H1 (cell line): Measurements from ENCODE around the gene MBD5. TPM values are rescaled to one million over a fixed set of nuclear protein-coding genes. Genes with fewer than 3 reads are reported as not detected.

Experiments used
- CTCF ChIA-PET: fragments of 300-600 bp; sonication (Branson Sonifier 250); formaldehyde crosslinking; loops from one replicate; lab custom pipeline; 2021; ENCODE audit not compliant: partially characterized antibody; lab: Charles Lee
- POLR2A ChIA-PET: fragments of 300-600 bp; sonication (Branson Sonifier 250); formaldehyde crosslinking; loops from one replicate; lab custom pipeline; 2021; ENCODE audit warnings: inconsistent platforms; ENCODE audit not compliant: partially characterized antibody; lab: Charles Lee
- DNase-seq, 2 experiments: peaks; one replicate each; pipeline versions ENCODE4 v3.0.0 to v3.0.0-alpha.2; 2010 to 2022; ENCODE audit warnings: low spot score in 2 of 2, low read depth in 1 of 2, mixed read lengths in 1 of 2
- FAIRE-seq: peaks from 2 replicates; lab custom pipeline; 2011; peaks lifted over from hg19 to GRCh38; lab: Jason Lieb, UNC
- H2AFZ ChIP-seq: 2 replicates; pipeline ENCODE4 v1.8.1; 2012; ENCODE audit warnings: low read length, inconsistent platforms
- H2AK5ac ChIP-seq: 2 replicates; pipeline ENCODE4 v1.6.1; 2013; ENCODE audit warnings: low read depth, low read length
- H2BK120ac ChIP-seq: replicated peaks from 2 replicates; pipeline ENCODE3; 2013; ENCODE audit warnings: low read depth, low read length, inconsistent platforms
- H2BK12ac ChIP-seq: 2 replicates; pipeline ENCODE4 v1.6.1; 2013; ENCODE audit warnings: low read depth, low read length
- H2BK15ac ChIP-seq: 2 replicates; pipeline ENCODE4 v1.6.1; 2013; ENCODE audit warnings: low read length
- H2BK20ac ChIP-seq: 2 replicates; pipeline ENCODE4 v1.6.1; 2013; ENCODE audit warnings: low read length
- H2BK5ac ChIP-seq: 2 replicates; pipeline ENCODE4 v1.6.1; 2013; ENCODE audit warnings: low read depth, low read length
- H3K14ac ChIP-seq: 2 replicates; pipeline ENCODE4 v1.6.1; 2013; ENCODE audit warnings: inconsistent platforms; ENCODE audit not compliant: insufficient read length
- H3K18ac ChIP-seq: 2 replicates; pipeline ENCODE4 v1.6.1; 2013; ENCODE audit warnings: low read length; ENCODE audit errors: extremely low read depth
- H3K23ac ChIP-seq: 2 replicates; pipeline ENCODE4 v1.6.1; 2013; ENCODE audit warnings: inconsistent platforms; ENCODE audit not compliant: insufficient read length
- H3K23me2 ChIP-seq: 2 replicates; pipeline ENCODE4 v1.6.1; 2013; ENCODE audit warnings: low read depth, low read length
- H3K27ac ChIP-seq: 2 replicates; pipeline ENCODE4 v1.6.1; 2011; ENCODE audit warnings: low read depth, low read length, inconsistent platforms
- H3K27me3 ChIP-seq, 4 experiments: replicated peaks in 1 of 4; 1 replicate in 1 of 4; 2 replicates in 3 of 4; pipeline versions ENCODE4 v1.6.1 to v1.8.1; 2011 to 2013; ENCODE audit warnings: low read length in 3 of 4, mild to moderate bottlenecking in 3 of 4, inconsistent platforms in 2 of 4, mixed read lengths in 2 of 4, moderate library complexity in 1 of 4; ENCODE audit not compliant: control insufficient read depth in 3 of 4, insufficient read depth in 3 of 4; ENCODE audit errors: extremely low read depth in 1 of 4
- H3K36me3 ChIP-seq, 4 experiments: 2 replicates each; pipeline versions ENCODE4 v1.6.1 to v1.8.1; 2011 to 2013; ENCODE audit warnings: mild to moderate bottlenecking in 4 of 4, low read length in 3 of 4, moderate library complexity in 2 of 4, control low read depth in 1 of 4, inconsistent platforms in 1 of 4; ENCODE audit not compliant: insufficient read depth in 4 of 4, control insufficient read depth in 2 of 4
- H3K4ac ChIP-seq: replicated peaks from 2 replicates; pipeline ENCODE3; 2013; ENCODE audit warnings: low read length, low read depth, mixed read lengths, inconsistent platforms; ENCODE audit not compliant: insufficient read length
- H3K4me1 ChIP-seq, 4 experiments: replicated peaks in 1 of 4; 1 replicate in 1 of 4; 2 replicates in 3 of 4; pipeline versions ENCODE4 v1.6.1 to v1.8.1; 2011 to 2013; ENCODE audit warnings: low read length in 3 of 4, inconsistent platforms in 2 of 4, mixed read lengths in 1 of 4; ENCODE audit not compliant: insufficient read depth in 4 of 4, control insufficient read depth in 3 of 4
- H3K4me2 ChIP-seq, 2 experiments: 2 replicates each; pipeline versions ENCODE4 v1.6.1 to v1.8.1; 2011 to 2013; ENCODE audit warnings: low read depth in 2 of 2, low read length in 2 of 2, control low read depth in 1 of 2, inconsistent platforms in 1 of 2, mild to moderate bottlenecking in 1 of 2; ENCODE audit not compliant: insufficient read depth in 1 of 2
- H3K4me3 ChIP-seq, 4 experiments: fragments of 200-600, 300-600 bp in 1 of 4; sonication (generic), shearing (Covaris generic), sonication (Bioruptor Twin) in 1 of 4; 2 replicates each; pipeline versions ENCODE4 v1.5.1 to v1.8.1; 2011 to 2016; ENCODE audit warnings: low read length in 4 of 4, low read depth in 3 of 4, control low read depth in 2 of 4, inconsistent platforms in 2 of 4, mild to moderate bottlenecking in 2 of 4, mixed read lengths in 1 of 4, moderate library complexity in 1 of 4; ENCODE audit not compliant: insufficient read depth in 2 of 4; ENCODE audit errors: extremely low read depth in 1 of 4
- H3K56ac ChIP-seq: replicated peaks from 2 replicates; pipeline ENCODE3; 2013; ENCODE audit warnings: low read depth, mild to moderate bottlenecking, mixed read lengths, low read length, inconsistent platforms; ENCODE audit not compliant: insufficient read length
- H3K79me1 ChIP-seq: 2 replicates; pipeline ENCODE4 v1.6.1; 2013; ENCODE audit warnings: low read depth, low read length, control low read depth
- H3K79me2 ChIP-seq, 2 experiments: 2 replicates each; pipeline versions ENCODE4 v1.6.1 to v1.8.1; 2012 to 2013; ENCODE audit warnings: low read length in 2 of 2, mild to moderate bottlenecking in 2 of 2, inconsistent platforms in 1 of 2; ENCODE audit not compliant: insufficient read depth in 2 of 2, control insufficient read depth in 1 of 2
- H3K9ac ChIP-seq, 4 experiments: replicated peaks in 1 of 4; 1 replicate in 1 of 4; 2 replicates in 3 of 4; pipeline versions ENCODE4 v1.6.1 to v1.8.1; 2011 to 2013; ENCODE audit warnings: low read depth in 3 of 4, low read length in 3 of 4, control low read depth in 2 of 4, mild to moderate bottlenecking in 2 of 4, moderate library complexity in 2 of 4, inconsistent platforms in 1 of 4; ENCODE audit errors: extremely low read depth in 1 of 4
- H3K9me3 ChIP-seq, 2 experiments: 2 replicates each; pipeline versions ENCODE4 v1.6.1 to v1.8.1; 2012 to 2013; ENCODE audit warnings: mild to moderate bottlenecking in 2 of 2, moderate library complexity in 2 of 2, control low read depth in 1 of 2, inconsistent platforms in 1 of 2, low read depth in 1 of 2, low read length in 1 of 2, mixed read lengths in 1 of 2; ENCODE audit not compliant: insufficient read depth in 2 of 2
- H4K20me1 ChIP-seq, 2 experiments: replicated peaks in 1 of 2; 2 replicates each; pipeline versions ENCODE3 to v1.8.1; 2011 to 2013; ENCODE audit warnings: inconsistent platforms in 2 of 2, low read length in 2 of 2, mild to moderate bottlenecking in 1 of 2; ENCODE audit not compliant: insufficient read depth in 2 of 2, control insufficient read depth in 1 of 2
- H4K5ac ChIP-seq: 2 replicates; pipeline ENCODE4 v1.6.1; 2013; ENCODE audit warnings: low read length, low read depth, mixed read lengths, inconsistent platforms; ENCODE audit not compliant: insufficient read length
- H4K8ac ChIP-seq: 2 replicates; pipeline ENCODE4 v1.8.0; 2013; ENCODE audit warnings: mild to moderate bottlenecking, moderate library complexity, low read length, inconsistent platforms; ENCODE audit not compliant: insufficient read depth; ENCODE audit errors: extremely low read depth
- H4K91ac ChIP-seq: replicated peaks from 2 replicates; pipeline ENCODE3; 2013; ENCODE audit warnings: low read length, mixed read lengths, inconsistent platforms; ENCODE audit not compliant: insufficient read length
- EP300 ChIP-seq, 2 experiments: IDR thresholded peaks; 1 replicate in 1 of 2; 2 replicates in 1 of 2; pipeline ENCODE4 v1.6.1; 2011 to 2012; ENCODE audit warnings: low read depth in 2 of 2, low read length in 2 of 2, mild to moderate bottlenecking in 2 of 2, borderline replicate concordance in 1 of 2, inconsistent platforms in 1 of 2, moderate library complexity in 1 of 2
- NRF1 ChIP-seq: IDR thresholded peaks from 2 replicates; pipeline ENCODE4 v1.6.1; 2011; ENCODE audit warnings: mild to moderate bottlenecking, low read depth, low read length, improper control_type of control experiment
- USF2 ChIP-seq: IDR thresholded peaks from 2 replicates; pipeline ENCODE4 v1.6.1; 2011; ENCODE audit warnings: low read length, improper control_type of control experiment
- WGBS, 2 experiments: shearing (Covaris generic) in 1 of 2; methylation state at CpG; one replicate each; pipeline versions ENCODE4 v1.1.6 to v1.1.7; 2013 to 2015; ENCODE audit warnings: low lambda C conversion rate in 2 of 2, mixed read lengths in 2 of 2, inconsistent platforms in 1 of 2, low coverage in 1 of 2, missing lambda C conversion rate in 1 of 2; ENCODE audit not compliant: insufficient replicate concordance in 2 of 2, insufficient coverage in 1 of 2, insufficient read length in 1 of 2; ENCODE audit errors: extremely low coverage in 1 of 2, missing lambda C conversion rate in 1 of 2; 5-methylcytosine and 5-hydroxymethylcytosine counted together
- polyA plus RNA-seq, 7 experiments: library from polyadenylated mRNA; depleted of rRNA in 3 of 7; stranded (reverse) in 5 of 7; unstranded in 2 of 7; fragments of >200 nt in 5 of 7; fragments of 200-250 nt in 2 of 7; gene quantifications; 1 replicate in 5 of 7; 2 replicates in 1 of 7; 4 replicates in 1 of 7; pipeline versions ENCODE4 v1.2.1 to v1.2.3, GENCODE V29; 2011 to 2013; ENCODE audit warnings: missing spikeins in 2 of 7, mixed read lengths in 2 of 7
- total RNA-seq: library from RNA; stranded (reverse); fragmentation: NEBNext Ultra II Directional; extraction: Animal tissue kit (Norgen Biotek cat#: 25700); gene quantifications from 2 replicates; pipeline ENCODE4 v1.2.1, GENCODE V29; 2021

Gene MBD5
- total and polyA plus RNA-seq, 2 of the 8 experiments (the other 6 are each of a cell fraction or from before 2014, with no cell fraction given), result 9.7 to 29.4 TPM

- WGBS, 2 experiments, result 82% methylated on average over 2 of the region's 2 CpGs; no CpG with 5 or more reads in 1 of the 2 experiments
- CTCF ChIA-PET, result no interaction called here
- Histone ChIP-seq H3K36me3 (no peaks in the 10 kb centered on the region), H3K23ac (no peak overlapping the region), H3K4me3 (no peak overlapping the region), H3K4me2 (no peak overlapping the region), H4K8ac (no peak overlapping the region), H3K9ac (no peak overlapping the region), H3K27me3 (no peaks in the 10 kb centered on the region), H3K23me2 (no peaks in the 10 kb centered on the region), H3K56ac (no peak overlapping the region), H3K4ac (no peak overlapping the region), H4K91ac (no peak overlapping the region), H3K79me2 (no peaks in the 10 kb centered on the region), H3K9me3 (no peaks in the 10 kb centered on the region), H4K20me1 (no peaks in the 10 kb centered on the region), H2BK120ac (no peak overlapping the region), H3K4me1 (no peaks in the 10 kb centered on the region), H2BK12ac (no peak overlapping the region), H3K18ac (no peak overlapping the region), H4K5ac (no peak overlapping the region), H2AK5ac (no peak overlapping the region), H3K27ac (no peak overlapping the region), H2BK5ac (no peak overlapping the region), H2BK20ac (no peak overlapping the region), H3K79me1 (no peaks in the 10 kb centered on the region), H3K14ac (no peak overlapping the region), H2AFZ (no peak overlapping the region), H2BK15ac (no peak overlapping the region)
- FAIRE-seq (no peak), DNase-seq (no peak)
- TF ChIP-seq EP300 (IDR thresholded peaks at IDR 0.05; ENCODE audit: borderline replicate concordance in 1 of 2, low read depth in 2 of 2, low read length in 2 of 2) (no peak), NRF1 (no peak), USF2 (no peak)
- POLR2A ChIA-PET, result no interaction called here
Measured at GRCh38 chr2:148495586-148495985, 474.7 kb downstream of the MBD5 start.
